Measurements from ENCODE around the gene C3orf20.

DNA sequence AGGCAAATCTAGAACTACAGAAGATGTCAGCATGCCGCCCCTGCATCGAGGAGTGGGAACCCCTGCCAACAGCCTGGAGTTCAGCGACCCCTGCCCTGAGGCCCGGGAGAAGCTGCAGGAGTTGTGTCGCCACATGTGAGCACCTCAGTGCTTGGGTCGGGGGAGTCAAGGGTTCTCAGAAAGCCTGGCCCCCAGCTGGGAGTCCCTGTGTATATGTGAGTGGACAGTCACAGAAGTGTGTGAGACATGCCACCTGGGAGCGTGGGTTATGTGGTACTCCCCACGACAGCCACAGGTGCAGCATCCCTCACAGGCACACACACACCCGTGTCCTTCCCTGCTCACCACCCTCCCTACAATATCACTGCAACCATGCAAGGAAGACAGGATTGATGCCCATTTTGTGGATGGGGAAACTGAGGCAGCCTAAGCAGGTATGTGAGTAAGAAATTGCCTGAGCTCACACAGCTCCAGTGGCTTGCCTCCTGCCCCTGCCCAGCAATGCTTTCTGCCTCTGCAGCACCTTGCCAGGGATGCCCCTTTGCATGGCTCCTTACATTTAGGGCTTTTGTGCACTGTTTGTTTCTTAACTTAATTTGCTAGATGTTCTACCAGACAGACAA lies 28.3 kb downstream of the C3orf20 start:
- TF ChIP-seq HNF4G (IDR thresholded peaks at IDR 0.05; ENCODE audit: borderline replicate concordance, low read depth, low read length) (no peak), HNF4G (CRISPR knock-in tag; IDR thresholded peaks at IDR 0.05; ENCODE audit: borderline replicate concordance, low read depth) (no peak), MAF1 (CRISPR knock-in tag; IDR thresholded peaks at IDR 0.05; ENCODE audit: borderline replicate concordance) (no peak), ZNF232 (CRISPR knock-in tag; IDR thresholded peaks at IDR 0.05; ENCODE audit: borderline replicate concordance) (no peak), ETV5 (CRISPR knock-in tag; IDR thresholded peaks at IDR 0.05; ENCODE audit: borderline replicate concordance) (no peak), KAT8 (CRISPR knock-in tag; IDR thresholded peaks at IDR 0.05) (no peak), IKZF4 (CRISPR knock-in tag; IDR thresholded peaks at IDR 0.05; ENCODE audit: borderline replicate concordance, low read depth, not compliant biosample characterization) (no peak)
- TF ChIP-seq, protein P1, sequence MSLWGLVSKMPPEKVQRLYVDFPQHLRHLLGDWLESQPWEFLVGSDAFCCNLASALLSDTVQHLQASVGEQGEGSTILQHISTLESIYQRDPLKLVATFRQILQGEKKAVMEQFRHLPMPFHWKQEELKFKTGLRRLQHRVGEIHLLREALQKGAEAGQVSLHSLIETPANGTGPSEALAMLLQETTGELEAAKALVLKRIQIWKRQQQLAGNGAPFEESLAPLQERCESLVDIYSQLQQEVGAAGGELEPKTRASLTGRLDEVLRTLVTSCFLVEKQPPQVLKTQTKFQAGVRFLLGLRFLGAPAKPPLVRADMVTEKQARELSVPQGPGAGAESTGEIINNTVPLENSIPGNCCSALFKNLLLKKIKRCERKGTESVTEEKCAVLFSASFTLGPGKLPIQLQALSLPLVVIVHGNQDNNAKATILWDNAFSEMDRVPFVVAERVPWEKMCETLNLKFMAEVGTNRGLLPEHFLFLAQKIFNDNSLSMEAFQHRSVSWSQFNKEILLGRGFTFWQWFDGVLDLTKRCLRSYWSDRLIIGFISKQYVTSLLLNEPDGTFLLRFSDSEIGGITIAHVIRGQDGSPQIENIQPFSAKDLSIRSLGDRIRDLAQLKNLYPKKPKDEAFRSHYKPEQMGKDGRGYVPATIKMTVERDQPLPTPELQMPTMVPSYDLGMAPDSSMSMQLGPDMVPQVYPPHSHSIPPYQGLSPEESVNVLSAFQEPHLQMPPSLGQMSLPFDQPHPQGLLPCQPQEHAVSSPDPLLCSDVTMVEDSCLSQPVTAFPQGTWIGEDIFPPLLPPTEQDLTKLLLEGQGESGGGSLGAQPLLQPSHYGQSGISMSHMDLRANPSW (CRISPR knock-in tag; IDR thresholded peaks at IDR 0.05; ENCODE audit: borderline replicate concordance), result no peak
- TF ChIP-seq, protein P2, sequence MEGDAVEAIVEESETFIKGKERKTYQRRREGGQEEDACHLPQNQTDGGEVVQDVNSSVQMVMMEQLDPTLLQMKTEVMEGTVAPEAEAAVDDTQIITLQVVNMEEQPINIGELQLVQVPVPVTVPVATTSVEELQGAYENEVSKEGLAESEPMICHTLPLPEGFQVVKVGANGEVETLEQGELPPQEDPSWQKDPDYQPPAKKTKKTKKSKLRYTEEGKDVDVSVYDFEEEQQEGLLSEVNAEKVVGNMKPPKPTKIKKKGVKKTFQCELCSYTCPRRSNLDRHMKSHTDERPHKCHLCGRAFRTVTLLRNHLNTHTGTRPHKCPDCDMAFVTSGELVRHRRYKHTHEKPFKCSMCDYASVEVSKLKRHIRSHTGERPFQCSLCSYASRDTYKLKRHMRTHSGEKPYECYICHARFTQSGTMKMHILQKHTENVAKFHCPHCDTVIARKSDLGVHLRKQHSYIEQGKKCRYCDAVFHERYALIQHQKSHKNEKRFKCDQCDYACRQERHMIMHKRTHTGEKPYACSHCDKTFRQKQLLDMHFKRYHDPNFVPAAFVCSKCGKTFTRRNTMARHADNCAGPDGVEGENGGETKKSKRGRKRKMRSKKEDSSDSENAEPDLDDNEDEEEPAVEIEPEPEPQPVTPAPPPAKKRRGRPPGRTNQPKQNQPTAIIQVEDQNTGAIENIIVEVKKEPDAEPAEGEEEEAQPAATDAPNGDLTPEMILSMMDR (CRISPR knock-in tag; IDR thresholded peaks at IDR 0.05), result no peak
- TF ChIP-seq, protein P3, sequence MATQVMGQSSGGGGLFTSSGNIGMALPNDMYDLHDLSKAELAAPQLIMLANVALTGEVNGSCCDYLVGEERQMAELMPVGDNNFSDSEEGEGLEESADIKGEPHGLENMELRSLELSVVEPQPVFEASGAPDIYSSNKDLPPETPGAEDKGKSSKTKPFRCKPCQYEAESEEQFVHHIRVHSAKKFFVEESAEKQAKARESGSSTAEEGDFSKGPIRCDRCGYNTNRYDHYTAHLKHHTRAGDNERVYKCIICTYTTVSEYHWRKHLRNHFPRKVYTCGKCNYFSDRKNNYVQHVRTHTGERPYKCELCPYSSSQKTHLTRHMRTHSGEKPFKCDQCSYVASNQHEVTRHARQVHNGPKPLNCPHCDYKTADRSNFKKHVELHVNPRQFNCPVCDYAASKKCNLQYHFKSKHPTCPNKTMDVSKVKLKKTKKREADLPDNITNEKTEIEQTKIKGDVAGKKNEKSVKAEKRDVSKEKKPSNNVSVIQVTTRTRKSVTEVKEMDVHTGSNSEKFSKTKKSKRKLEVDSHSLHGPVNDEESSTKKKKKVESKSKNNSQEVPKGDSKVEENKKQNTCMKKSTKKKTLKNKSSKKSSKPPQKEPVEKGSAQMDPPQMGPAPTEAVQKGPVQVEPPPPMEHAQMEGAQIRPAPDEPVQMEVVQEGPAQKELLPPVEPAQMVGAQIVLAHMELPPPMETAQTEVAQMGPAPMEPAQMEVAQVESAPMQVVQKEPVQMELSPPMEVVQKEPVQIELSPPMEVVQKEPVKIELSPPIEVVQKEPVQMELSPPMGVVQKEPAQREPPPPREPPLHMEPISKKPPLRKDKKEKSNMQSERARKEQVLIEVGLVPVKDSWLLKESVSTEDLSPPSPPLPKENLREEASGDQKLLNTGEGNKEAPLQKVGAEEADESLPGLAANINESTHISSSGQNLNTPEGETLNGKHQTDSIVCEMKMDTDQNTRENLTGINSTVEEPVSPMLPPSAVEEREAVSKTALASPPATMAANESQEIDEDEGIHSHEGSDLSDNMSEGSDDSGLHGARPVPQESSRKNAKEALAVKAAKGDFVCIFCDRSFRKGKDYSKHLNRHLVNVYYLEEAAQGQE (IDR thresholded peaks at IDR 0.05; ENCODE audit: borderline replicate concordance in 1 of 2, low read depth in 1 of 2, low read length in 2 of 2), result no peak

Measured in HepG2 (cell line).